Measurements from ENCODE around the gene ZNF385A.

The ZNF385A gene

GRCh38 chr12:54420766-54421144, 36.2 kb upstream of the ZNF385A start:
- no peak for TF ChIP-seq CTCF (conservative IDR thresholded peaks at IDR 0.05; ENCODE audit: low read length)
- H3K4me3 ChIP-seq (ENCODE audit: low read length): no peak overlapping the region
- DNase-seq (ENCODE audit: low read depth): peak; percentile 52

- no peak for TF ChIP-seq CTCF (conservative IDR thresholded peaks at IDR 0.05; ENCODE audit: low read length)
- H3K4me3 ChIP-seq (ENCODE audit: low read length): peak within 1 kb of the TSS; percentile 92
- peak; percentile 68 for DNase-seq (ENCODE audit: low read depth)
Measured at GRCh38 chr12:54419088-54419887, 34.8 kb upstream of the ZNF385A start, which contains the start of gene ITGA5. TSS of gene ITGA5 (minus strand) at chr12:54419266. CDS start at chr12:54419198, 68 bp downstream.

GRCh38 chr12:54418441-54419087, 34.0 kb upstream of the ZNF385A start:
- DNase-seq (ENCODE audit: low read depth): no peak
- H3K4me3 ChIP-seq (ENCODE audit: low read length): peak overlapping the region; percentile 92
- no peak for TF ChIP-seq CTCF (conservative IDR thresholded peaks at IDR 0.05; ENCODE audit: low read length)

- DNase-seq (ENCODE audit: low read depth): no peak
- no peak for TF ChIP-seq CTCF (conservative IDR thresholded peaks at IDR 0.05; ENCODE audit: low read length)
Measured at GRCh38 chr12:54417712-54418440, 33.3 kb upstream of the ZNF385A start.

GRCh38 chr12:54416687-54417603, 32.4 kb upstream of the ZNF385A start:
- peak overlapping the region; percentile 92 for H3K4me3 ChIP-seq (ENCODE audit: low read length)
- DNase-seq (ENCODE audit: low read depth): no peak
- no peak for TF ChIP-seq CTCF (conservative IDR thresholded peaks at IDR 0.05; ENCODE audit: low read length)

More at GRCh38 chr12:54417712-54418440, 33.3 kb upstream of the ZNF385A start:
- H3K4me3 ChIP-seq (ENCODE audit: low read length): peak overlapping the region; percentile 92

GRCh38 chr12:54415221-54415929, 30.8 kb upstream of the ZNF385A start:
- DNase-seq (ENCODE audit: low read depth): no peak
- no peak for TF ChIP-seq CTCF (conservative IDR thresholded peaks at IDR 0.05; ENCODE audit: low read length)
- peak overlapping the region; percentile 26 for H3K4me3 ChIP-seq (ENCODE audit: low read length)

Measured in AG10803 (cell line).